H9 (cell line): ENCODE data around the gene COX6B2. TPM values are rescaled to one million over a fixed set of nuclear protein-coding genes. Genes with fewer than 3 reads are reported as not detected.
A peak's percentile ranks its signal among the peaks of the same experiment; 100 is the strongest.

Experiments used
- DNase-seq: peaks from one replicate; pipeline ENCODE4 v3.0.0-alpha.2; 2017
- H2AFZ ChIP-seq: one replicate; pipeline ENCODE4 v1.6.1; 2013; ENCODE audit warnings: mild to moderate bottlenecking, low read length, control low read depth, moderate library complexity
- H2AK5ac ChIP-seq: 2 replicates; pipeline ENCODE4 v1.6.1; 2013; ENCODE audit warnings: low read length, control low read depth, mixed read lengths; ENCODE audit not compliant: insufficient read length
- H2BK120ac ChIP-seq: one replicate; pipeline ENCODE4 v1.6.1; 2013; ENCODE audit warnings: low read depth, mild to moderate bottlenecking, low read length, control low read depth, inconsistent platforms; ENCODE audit not compliant: poor library complexity, severe bottlenecking
- H2BK12ac ChIP-seq: 2 replicates; pipeline ENCODE4 v1.6.1; 2013; ENCODE audit warnings: low read length, control low read depth, mixed read lengths, low read depth; ENCODE audit not compliant: insufficient read length
- H2BK15ac ChIP-seq: 2 replicates; pipeline ENCODE4 v1.6.1; 2013; ENCODE audit warnings: low read depth, low read length, control low read depth
- H2BK20ac ChIP-seq: one replicate; pipeline ENCODE4 v1.6.1; 2013; ENCODE audit warnings: low read depth, mild to moderate bottlenecking, low read length, control low read depth, inconsistent platforms; ENCODE audit not compliant: poor library complexity, severe bottlenecking
- H2BK5ac ChIP-seq: 2 replicates; pipeline ENCODE4 v1.6.1; 2013; ENCODE audit warnings: low read length, control low read depth, mixed read lengths; ENCODE audit not compliant: insufficient read length
- H3K14ac ChIP-seq: 2 replicates; pipeline ENCODE4 v1.6.1; 2013; ENCODE audit warnings: low read length, control low read depth; ENCODE audit not compliant: insufficient read depth
- H3K18ac ChIP-seq: 2 replicates; pipeline ENCODE4 v1.6.1; 2013; ENCODE audit warnings: low read depth, mild to moderate bottlenecking, mixed read lengths, low read length, control low read depth; ENCODE audit not compliant: insufficient read length
- H3K23ac ChIP-seq: 2 replicates; pipeline ENCODE4 v1.6.1; 2013; ENCODE audit warnings: low read length, control low read depth, mixed read lengths, low read depth; ENCODE audit not compliant: insufficient read length
- H3K23me2 ChIP-seq: 2 replicates; pipeline ENCODE4 v1.6.1; 2013; ENCODE audit warnings: low read depth, mild to moderate bottlenecking, mixed read lengths, low read length, control low read depth; ENCODE audit not compliant: insufficient read length, poor library complexity, severe bottlenecking
- H3K27ac ChIP-seq: 2 replicates; pipeline ENCODE4 v1.5.1; 2013; ENCODE audit warnings: low read length, control low read depth, mixed read lengths, low read depth; ENCODE audit not compliant: insufficient read length
- H3K27me3 ChIP-seq: 2 replicates; pipeline ENCODE4 v1.6.1; 2013; ENCODE audit warnings: low read length, control low read depth, inconsistent platforms; ENCODE audit not compliant: insufficient read depth
- H3K4ac ChIP-seq: 2 replicates; pipeline ENCODE4 v1.6.1; 2013; ENCODE audit warnings: low read depth, mild to moderate bottlenecking, control low read depth, inconsistent platforms, low read length, moderate library complexity
- H3K4me1 ChIP-seq: 2 replicates; pipeline ENCODE4 v1.6.1; 2013; ENCODE audit warnings: low read length, control low read depth, inconsistent platforms; ENCODE audit not compliant: insufficient read depth
- H3K4me2 ChIP-seq: 2 replicates; pipeline ENCODE4 v1.6.1; 2013; ENCODE audit warnings: low read length, control low read depth, mixed read lengths; ENCODE audit not compliant: insufficient read length, insufficient read depth
- H3K56ac ChIP-seq: 2 replicates; pipeline ENCODE4 v1.6.1; 2013; ENCODE audit warnings: low read depth, mild to moderate bottlenecking, mixed read lengths, low read length, control low read depth; ENCODE audit not compliant: insufficient read length
- H3K79me1 ChIP-seq: 2 replicates; pipeline ENCODE4 v1.6.1; 2013; ENCODE audit warnings: low read depth, mild to moderate bottlenecking, moderate library complexity, low read length, control low read depth, inconsistent platforms; ENCODE audit not compliant: insufficient read depth, poor library complexity, severe bottlenecking
- H3K79me2 ChIP-seq: 2 replicates; pipeline ENCODE4 v1.6.1; 2013; ENCODE audit warnings: low read length, control low read depth, inconsistent platforms; ENCODE audit not compliant: insufficient read depth
- H3K9ac ChIP-seq: 2 replicates; pipeline ENCODE4 v1.6.1; 2013; ENCODE audit warnings: low read length, control low read depth, mixed read lengths; ENCODE audit not compliant: insufficient read length; ENCODE audit errors: extremely low read depth
- H3K9me3 ChIP-seq: one replicate; pipeline ENCODE4 v1.6.1; 2013; ENCODE audit warnings: low read depth, low read length, inconsistent platforms; ENCODE audit not compliant: control insufficient read depth
- H3T11ph ChIP-seq: one replicate; pipeline ENCODE4 v1.6.1; 2013; ENCODE audit warnings: mild to moderate bottlenecking, low read length, control low read depth, inconsistent platforms
- H4K20me1 ChIP-seq: one replicate; pipeline ENCODE4 v1.6.1; 2013; ENCODE audit not compliant: control insufficient read depth, insufficient read length, insufficient read depth
- H4K5ac ChIP-seq: 2 replicates; pipeline ENCODE4 v1.6.1; 2013; ENCODE audit warnings: low read depth, mild to moderate bottlenecking, mixed read lengths, low read length, control low read depth; ENCODE audit not compliant: insufficient read length
- H4K8ac ChIP-seq: replicated peaks from 2 replicates; pipeline ENCODE4 v1.6.1; 2013; ENCODE audit warnings: low read length, control low read depth, mixed read lengths, low read depth; ENCODE audit not compliant: insufficient read length
- H4K91ac ChIP-seq: 2 replicates; pipeline ENCODE4 v1.6.1; 2013; ENCODE audit warnings: low read depth, mild to moderate bottlenecking, moderate library complexity, mixed read lengths, low read length, control low read depth; ENCODE audit not compliant: insufficient read length
- H3K27ac Mint-ChIP-seq, 3 experiments: 2 replicates in 2 of 3; 3 replicates in 1 of 3; pipeline ENCODE4 v1.8.0; 2020 to 2021; ENCODE audit warnings: mixed read lengths in 3 of 3, mild to moderate bottlenecking in 1 of 3, moderate library complexity in 1 of 3
- H3K27me3 Mint-ChIP-seq: 2 replicates; pipeline ENCODE4 v1.8.0; 2021; ENCODE audit warnings: low read depth, mild to moderate bottlenecking, moderate library complexity, mixed read lengths
- H3K36me3 Mint-ChIP-seq, 3 experiments: 2 replicates in 2 of 3; 3 replicates in 1 of 3; pipeline ENCODE4 v1.8.0; 2020 to 2021; ENCODE audit warnings: low read depth in 3 of 3, mixed read lengths in 3 of 3; ENCODE audit not compliant: insufficient read depth in 1 of 3
- H3K4me1 Mint-ChIP-seq, 2 experiments: 2 replicates each; pipeline ENCODE4 v1.8.0; 2020; ENCODE audit warnings: mixed read lengths in 2 of 2
- H3K4me3 Mint-ChIP-seq, 2 experiments: 2 replicates in 1 of 2; 3 replicates in 1 of 2; pipeline ENCODE4 v1.8.0; 2020 to 2021; ENCODE audit warnings: mild to moderate bottlenecking in 2 of 2, mixed read lengths in 2 of 2, moderate library complexity in 1 of 2
- H3K9me3 Mint-ChIP-seq, 2 experiments: 2 replicates in 1 of 2; 3 replicates in 1 of 2; pipeline ENCODE4 v1.8.0; 2020; ENCODE audit warnings: mild to moderate bottlenecking in 2 of 2, mixed read lengths in 2 of 2, moderate library complexity in 1 of 2
- CTCF ChIP-seq: fragments of 200-600 bp; sonication (generic); conservative IDR thresholded peaks from 3 replicates; pipeline ENCODE4 v1.8.0; 2021; ENCODE audit warnings: antibody characterized with exemption, mild to moderate bottlenecking
- WGBS: extraction: QIAGEN DNeasy Blood & Tissue Kit; methylation state at CpG from one replicate; pipeline ENCODE4 v1.1.7; 2013; ENCODE audit warnings: missing lambda C conversion rate, low lambda C conversion rate, mixed read lengths; ENCODE audit not compliant: insufficient read length; ENCODE audit errors: extremely low coverage; 5-methylcytosine and 5-hydroxymethylcytosine counted together
- total RNA-seq: library from RNA; stranded (reverse); gene quantifications from 2 replicates; pipeline ENCODE4 v1.2.1, GENCODE V29; 2021

The COX6B2 gene
- total RNA-seq, 1 experiment from 2014 or later = 4.0 TPM

- WGBS = no CpG with 5 or more reads among the region's 24 CpGs
- Histone ChIP-seq H4K5ac (no peak overlapping the region), H4K20me1 (no peaks in the 10 kb centered on the region), H2BK20ac (no peak overlapping the region), H3T11ph (no peak overlapping the region), H2AK5ac (no peak overlapping the region), H2BK12ac (no peak overlapping the region), H4K8ac (no peak overlapping the region), H3K14ac (peak overlapping the region; percentile 26; the same call in 1 of the 2 replicates), H3K9me3 (no peaks in the 10 kb centered on the region), H2BK15ac (no peak overlapping the region), H4K91ac (no peak overlapping the region), H2BK120ac (no peak overlapping the region), H3K9ac (peak overlapping the region; percentile 6), H3K27ac (no peak overlapping the region), H3K23me2 (peaks cover 17% of the 10 kb centered on the region), H2AFZ (no peak overlapping the region), H3K4me1 (no peaks in the 10 kb centered on the region; the same call in 1 of the 2 replicates), H3K18ac (peak overlapping the region; percentile 66), H2BK5ac (no peak overlapping the region), H3K79me2 (no peaks in the 10 kb centered on the region), H3K4ac (no peak overlapping the region), H3K56ac (no peak overlapping the region), H3K4me2 (peak overlapping the region; percentile 74), H3K79me1 (no peaks in the 10 kb centered on the region), H3K23ac (no peak overlapping the region), H3K27me3 (no peaks in the 10 kb centered on the region; the same call in 1 of the 2 replicates)
- DNase-seq = peak; percentile 57
- Mint-ChIP-seq H3K9me3 (no peaks in the 10 kb centered on the region; a peak in 1 of 5 replicates), H3K27me3 (peaks cover 19% of the 10 kb centered on the region), H3K27ac (peak overlapping the region; percentile 59 to 95 (median 95); a peak in 6 of 7 replicates), H3K4me3 (peak overlapping the region; percentile 84 to 96), H3K36me3 (peaks cover 26 to 42% (median 41%) of the 10 kb centered on the region in 3 experiments; a peak in 6 of 7 replicates), H3K4me1 (peaks cover 21 to 40% of the 10 kb centered on the region in 2 experiments)
- TF ChIP-seq CTCF = no peak
These were observed 13.8 kb downstream of the COX6B2 start for GRCh38 chr19:55340784-55341147.
